ENCODE results near the gene CANT1.

The CANT1 gene

GRCh38 chr17:78971756-78972506, 37.6 kb downstream of the CANT1 start:
- TF ChIP-seq CTCF (conservative IDR thresholded peaks at IDR 0.05; ENCODE audit: low read depth, low read length) = no peak
- H3K4me3 ChIP-seq (ENCODE audit: low read depth, low read length) = no peak overlapping the region

DNA sequence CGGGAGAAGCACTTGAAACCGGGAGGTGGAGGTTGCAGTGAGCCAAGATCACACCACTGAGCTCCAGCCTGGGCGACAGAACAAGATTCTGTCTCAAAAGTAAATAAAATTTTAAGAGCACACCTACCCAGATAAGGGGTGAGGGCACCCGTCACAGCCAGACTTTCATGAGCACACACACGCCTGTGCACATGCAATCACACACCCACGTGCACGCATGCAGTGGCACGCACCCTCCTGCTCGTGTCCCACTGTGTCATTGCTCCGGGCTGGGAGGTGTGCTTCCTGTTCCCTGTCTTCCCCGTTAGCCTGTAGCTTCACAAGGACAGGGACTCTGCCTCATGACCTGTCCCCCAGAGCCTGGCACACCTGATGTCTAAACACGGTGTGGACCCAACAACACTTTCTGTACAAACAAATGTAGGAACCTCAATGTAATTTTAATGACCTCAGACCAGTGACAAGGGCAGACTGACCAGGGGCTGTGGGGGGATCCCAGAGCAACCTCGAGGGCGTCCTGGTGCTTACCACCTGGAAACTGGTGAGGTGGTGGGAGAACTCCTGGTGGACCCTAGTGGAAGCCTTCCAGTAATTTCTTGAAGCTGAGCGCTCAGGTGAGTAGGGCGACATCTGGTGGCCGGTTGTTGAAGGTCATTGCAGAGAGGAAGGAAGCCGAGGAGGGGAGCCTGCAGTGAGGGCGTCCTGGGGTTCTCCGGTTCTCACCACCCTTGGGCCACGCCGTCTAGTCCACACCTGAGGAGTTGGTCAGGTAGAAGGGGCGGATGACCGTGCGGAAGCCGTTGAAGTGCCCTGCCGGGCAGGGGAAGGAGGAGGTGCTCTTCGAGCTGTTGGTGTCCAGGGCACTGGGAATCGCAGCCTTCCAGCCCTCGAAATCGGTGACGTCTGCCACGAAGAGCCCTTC, 38.5 kb downstream of the CANT1 start:
- DNase-seq (ENCODE audit: low read depth) = peak; percentile 82
- no peak overlapping the region for H3K4me3 ChIP-seq (ENCODE audit: low read depth, low read length)
- TF ChIP-seq CTCF (conservative IDR thresholded peaks at IDR 0.05; ENCODE audit: low read depth, low read length) = peak; percentile 91

More at GRCh38 chr17:78971756-78972506, 37.6 kb downstream of the CANT1 start:
- DNase-seq (ENCODE audit: low read depth) = no peak

DNA sequence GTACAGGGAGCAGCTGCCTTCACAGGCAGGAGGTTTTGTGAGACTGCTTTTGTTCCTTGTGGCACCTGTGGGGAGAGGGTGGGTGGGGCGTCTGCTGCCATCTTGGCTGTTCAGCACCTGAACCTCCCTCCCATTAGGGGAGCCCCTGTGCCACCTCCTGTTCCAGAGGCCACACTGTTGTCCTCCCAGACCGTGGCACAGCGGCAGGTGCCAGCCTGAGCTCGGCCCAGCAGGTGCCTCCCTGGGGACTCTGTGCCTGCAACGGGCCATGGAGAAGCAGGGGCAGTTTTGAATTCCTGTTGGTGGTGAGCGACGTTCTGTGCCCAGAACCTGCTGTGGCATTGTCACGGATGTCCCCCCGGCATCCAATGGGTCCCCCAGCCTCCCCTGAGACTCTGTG, 39.7 kb downstream of the CANT1 start:
- no peak for DNase-seq (ENCODE audit: low read depth)
- TF ChIP-seq CTCF (conservative IDR thresholded peaks at IDR 0.05; ENCODE audit: low read depth, low read length) = no peak
- no peak overlapping the region for H3K4me3 ChIP-seq (ENCODE audit: low read depth, low read length)

DNA sequence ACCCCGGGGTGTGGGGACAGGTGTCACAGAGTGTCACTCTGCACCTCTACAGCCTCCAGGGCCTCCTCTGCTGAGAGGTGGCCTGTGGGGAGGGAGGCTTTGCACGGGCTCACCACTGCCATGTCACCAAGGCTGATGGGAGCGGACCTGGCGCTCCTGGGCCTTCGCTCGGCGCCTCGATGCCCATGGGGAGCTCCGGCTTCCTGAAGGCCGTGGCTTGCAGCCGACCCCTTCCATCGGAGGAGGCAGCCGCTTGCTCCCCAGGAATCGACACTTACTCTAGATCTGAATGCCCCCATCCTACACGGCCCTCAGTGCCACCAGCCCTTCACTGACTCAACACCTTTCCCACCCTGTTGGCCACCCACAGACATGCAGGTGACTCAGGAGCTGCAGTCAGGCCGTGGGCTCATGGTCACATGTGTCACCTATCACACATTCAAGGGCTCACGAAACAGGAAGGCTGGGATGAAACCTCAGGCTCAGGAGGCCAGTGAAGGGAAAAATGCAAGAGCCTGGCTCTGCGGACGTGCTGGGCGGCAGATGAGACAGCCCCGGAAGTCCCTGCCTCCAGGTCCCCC, 41.7 kb downstream of the CANT1 start:
- no peak for TF ChIP-seq CTCF (conservative IDR thresholded peaks at IDR 0.05; ENCODE audit: low read depth, low read length)
- DNase-seq (ENCODE audit: low read depth) = no peak
- no peak overlapping the region for H3K4me3 ChIP-seq (ENCODE audit: low read depth, low read length)

GRCh38 chr17:78966910-78967600, 42.5 kb downstream of the CANT1 start:
- no peak for TF ChIP-seq CTCF (conservative IDR thresholded peaks at IDR 0.05; ENCODE audit: low read depth, low read length)
- DNase-seq (ENCODE audit: low read depth) = no peak
- no peak overlapping the region for H3K4me3 ChIP-seq (ENCODE audit: low read depth, low read length)

- no peak for TF ChIP-seq CTCF (conservative IDR thresholded peaks at IDR 0.05; ENCODE audit: low read depth, low read length)
- H3K4me3 ChIP-seq (ENCODE audit: low read depth, low read length) = no peak overlapping the region
Observed at GRCh38 chr17:78966123-78966813, 43.3 kb downstream of the CANT1 start.

More at GRCh38 chr17:78966123-78966813, 43.3 kb downstream of the CANT1 start:
- DNase-seq (ENCODE audit: low read depth) = no peak
